IMR-90 (cell line): ENCODE data around the gene ZNF471. TPM values are rescaled to one million over a fixed set of nuclear protein-coding genes. Genes with fewer than 3 reads are reported as not detected.

Experiments used
- ATAC-seq: fragments of 200-7000 bp; cut with Tn5 transposase; 2 replicates; pipeline ENCODE4 v1.9.1; 2020; ENCODE audit warnings: low read depth, mild to moderate bottlenecking, moderate library complexity
- BruUV-seq: library from RNA; stranded (reverse); fragments of 400-500 nt; replicated peaks from 2 replicates; lab custom pipeline; 2021; lab: Mats Ljungman, UMichigan
- CTCF ChIA-PET: fragments of 300-600 bp; formaldehyde crosslinking; extraction: SDS; loops from one replicate; lab custom pipeline; 2021; ENCODE audit warnings: antibody characterized with exemption; lab: Yijun Ruan, JAX
- POLR2A ChIA-PET: fragments of 300-600 bp; sonication (Branson Sonifier 250); formaldehyde crosslinking; loops from one replicate; lab custom pipeline; 2022; ENCODE audit warnings: antibody characterized with exemption; ENCODE audit not compliant: unreplicated experiment; lab: Charles Lee
- DNase-seq: peaks from one replicate; pipeline ENCODE4 v3.0.0; 2013
- H2AFZ ChIP-seq: replicated peaks from 2 replicates; pipeline ENCODE3; 2013; ENCODE audit warnings: low read length, mild to moderate bottlenecking; ENCODE audit not compliant: poor library complexity
- H2AK5ac ChIP-seq: 2 replicates; pipeline ENCODE4 v1.6.1; 2013; ENCODE audit warnings: low read depth, low read length, inconsistent platforms
- H2AK9ac ChIP-seq: replicated peaks from 2 replicates; pipeline ENCODE3; 2013; ENCODE audit warnings: mild to moderate bottlenecking, low read depth, low read length, moderate library complexity; ENCODE audit not compliant: poor library complexity
- H2BK120ac ChIP-seq: 2 replicates; pipeline ENCODE4 v1.6.1; 2013; ENCODE audit warnings: low read depth, low read length, inconsistent platforms
- H2BK15ac ChIP-seq: 3 replicates; pipeline ENCODE4 v1.6.1; 2013; ENCODE audit warnings: low read depth, low read length, inconsistent platforms
- H2BK20ac ChIP-seq: 2 replicates; pipeline ENCODE4 v1.6.1; 2013; ENCODE audit warnings: low read depth, mild to moderate bottlenecking, inconsistent platforms, low read length, moderate library complexity
- H2BK5ac ChIP-seq: 2 replicates; pipeline ENCODE4 v1.6.1; 2013; ENCODE audit warnings: mild to moderate bottlenecking, low read depth, low read length, inconsistent platforms; ENCODE audit not compliant: poor library complexity, severe bottlenecking
- H3K14ac ChIP-seq: replicated peaks from 2 replicates; pipeline ENCODE4 v1.6.1; 2013; ENCODE audit warnings: low read depth, low read length, inconsistent platforms
- H3K18ac ChIP-seq: 2 replicates; pipeline ENCODE4 v1.6.1; 2013; ENCODE audit warnings: low read depth, low read length, control low read depth
- H3K23ac ChIP-seq: 2 replicates; pipeline ENCODE4 v1.6.1; 2013; ENCODE audit warnings: low read depth, low read length, inconsistent platforms
- H3K27ac ChIP-seq: 2 replicates; pipeline ENCODE4 v1.5.1; 2013; ENCODE audit warnings: mild to moderate bottlenecking, control low read depth, low read length; ENCODE audit not compliant: insufficient read depth
- H3K27me3 ChIP-seq: 2 replicates; pipeline ENCODE4 v1.6.1; 2013; ENCODE audit warnings: low read length; ENCODE audit not compliant: control insufficient read depth, insufficient read depth
- H3K36me3 ChIP-seq: 2 replicates; pipeline ENCODE4 v1.6.1; 2013; ENCODE audit warnings: low read length, mixed read lengths; ENCODE audit not compliant: control insufficient read depth, insufficient read depth
- H3K4ac ChIP-seq: 2 replicates; pipeline ENCODE4 v1.6.1; 2013; ENCODE audit warnings: low read depth, low read length, inconsistent platforms
- H3K4me1 ChIP-seq: 2 replicates; pipeline ENCODE4 v1.6.1; 2013; ENCODE audit warnings: low read length, mixed read lengths; ENCODE audit not compliant: control insufficient read depth, insufficient read depth
- H3K4me2 ChIP-seq: 2 replicates; pipeline ENCODE4 v1.6.1; 2013; ENCODE audit warnings: low read depth, mild to moderate bottlenecking, control low read depth, low read length, moderate library complexity
- H3K4me3 ChIP-seq: 2 replicates; pipeline ENCODE4 v1.5.1; 2013; ENCODE audit warnings: low read depth, mild to moderate bottlenecking, control low read depth, low read length, moderate library complexity; ENCODE audit not compliant: insufficient read depth
- H3K56ac ChIP-seq: 2 replicates; pipeline ENCODE4 v1.6.1; 2013; ENCODE audit warnings: low read length, inconsistent platforms; ENCODE audit not compliant: insufficient read depth; ENCODE audit errors: extremely low read depth
- H3K79me1 ChIP-seq, 2 experiments: 2 replicates each; pipeline ENCODE4 v1.6.1; 2013; ENCODE audit warnings: low read length in 2 of 2, inconsistent platforms in 1 of 2, low read depth in 1 of 2
- H3K9ac ChIP-seq: 2 replicates; pipeline ENCODE4 v1.6.1; 2013; ENCODE audit warnings: low read depth, low read length, control low read depth
- H3K9me1 ChIP-seq: 2 replicates; pipeline ENCODE4 v1.6.1; 2013; ENCODE audit warnings: low read length, inconsistent platforms; ENCODE audit not compliant: insufficient read depth
- H3K9me3 ChIP-seq: 2 replicates; pipeline ENCODE4 v1.6.1; 2013; ENCODE audit warnings: low read length; ENCODE audit not compliant: control insufficient read depth, insufficient read depth
- H4K20me1 ChIP-seq: 2 replicates; pipeline ENCODE4 v1.6.1; 2013; ENCODE audit warnings: low read length, inconsistent platforms; ENCODE audit not compliant: insufficient read depth
- H4K5ac ChIP-seq: 2 replicates; pipeline ENCODE4 v1.6.1; 2013; ENCODE audit warnings: mild to moderate bottlenecking, low read depth, low read length, control low read depth
- H4K8ac ChIP-seq, 2 experiments: 2 replicates each; pipeline ENCODE4 v1.6.1; 2013; ENCODE audit warnings: low read depth in 2 of 2, low read length in 2 of 2, control low read depth in 1 of 2, inconsistent platforms in 1 of 2
- H4K91ac ChIP-seq: 2 replicates; pipeline ENCODE4 v1.6.1; 2013; ENCODE audit warnings: low read depth, low read length, inconsistent platforms; ENCODE audit not compliant: insufficient read depth
- BHLHE40 ChIP-seq: fragments of 150-350 bp; IDR thresholded peaks from 2 replicates; pipeline ENCODE4 v1.6.1; 2016; ENCODE audit warnings: mild to moderate bottlenecking, low read depth, low read length
- CEBPB ChIP-seq: IDR thresholded peaks from 2 replicates; pipeline ENCODE4 v1.6.1; 2012; ENCODE audit warnings: low read depth, low read length, improper control_type of control experiment
- CHD1 ChIP-seq: IDR thresholded peaks from 2 replicates; pipeline ENCODE4 v1.6.1; 2012; ENCODE audit warnings: low read depth, low read length, improper control_type of control experiment
- ELK1 ChIP-seq: fragments of 150-350 bp; IDR thresholded peaks from 2 replicates; pipeline ENCODE4 v1.6.1; 2016; ENCODE audit warnings: low read depth, mild to moderate bottlenecking, low read length, moderate library complexity, borderline replicate concordance
- FOS ChIP-seq: fragments of 150-350 bp; IDR thresholded peaks from 2 replicates; pipeline ENCODE4 v1.6.1; 2016; ENCODE audit warnings: low read depth, low read length
- MAFK ChIP-seq: IDR thresholded peaks from 2 replicates; pipeline ENCODE4 v1.6.1; 2012; ENCODE audit warnings: low read depth, low read length, improper control_type of control experiment
- MAZ ChIP-seq: IDR thresholded peaks from 2 replicates; pipeline ENCODE4 v1.6.1; 2012; ENCODE audit warnings: low read depth, mild to moderate bottlenecking, low read length, improper control_type of control experiment, moderate library complexity, borderline replicate concordance
- MXI1 ChIP-seq: IDR thresholded peaks from 2 replicates; pipeline ENCODE4 v1.6.1; 2012; ENCODE audit warnings: low read depth, mild to moderate bottlenecking, low read length, moderate library complexity, borderline replicate concordance
- NFE2L2 ChIP-seq: fragments of 150-350 bp; IDR thresholded peaks from 2 replicates; pipeline ENCODE4 v1.6.1; 2016; ENCODE audit warnings: low read depth, mild to moderate bottlenecking, low read length
- POLR2A ChIP-seq: IDR thresholded peaks from 2 replicates; pipeline ENCODE4 v1.6.1; 2012; ENCODE audit warnings: mild to moderate bottlenecking, low read depth, low read length
- RAD21 ChIP-seq: IDR thresholded peaks from 2 replicates; pipeline ENCODE4 v1.6.1; 2012; ENCODE audit warnings: low read length, improper control_type of control experiment
- RCOR1 ChIP-seq: IDR thresholded peaks from 2 replicates; pipeline ENCODE4 v1.6.1; 2012; ENCODE audit warnings: mild to moderate bottlenecking, low read length, improper control_type of control experiment; ENCODE audit not compliant: insufficient replicate concordance
- RFX5 ChIP-seq: IDR thresholded peaks from 2 replicates; pipeline ENCODE4 v1.8.0; 2012; ENCODE audit warnings: low read depth, mild to moderate bottlenecking, low read length, moderate library complexity
- SMC3 ChIP-seq: fragments of 150-350 bp; IDR thresholded peaks from 2 replicates; pipeline ENCODE4 v1.6.1; 2016; ENCODE audit warnings: low read depth, mild to moderate bottlenecking, antibody characterized with exemption, low read length, moderate library complexity
- WGBS, 2 experiments: methylation state at CpG; one replicate each; pipeline versions ENCODE4 v1.1.5 to v1.1.7; 2013; ENCODE audit warnings: missing lambda C conversion rate in 2 of 2; ENCODE audit not compliant: insufficient read length in 1 of 2; ENCODE audit errors: extremely low coverage in 2 of 2; 5-methylcytosine and 5-hydroxymethylcytosine counted together
- dilution Hi-C: fragments of 300-500 bp; cut with HindIII; formaldehyde crosslinking; loops from one replicate; pipeline ENCODE4 v1.14.3; 2018; ENCODE audit warnings: low sequenced_read_pairs; ENCODE audit not compliant: unreplicated experiment
- in situ Hi-C: fragments of 300-500 bp; cut with MboI; formaldehyde crosslinking; loops from 3 replicates; pipeline ENCODE4 v1.14.3; 2019; ENCODE audit warnings: low sequenced_read_pairs, inconsistent platforms, mixed read lengths
- intact Hi-C: fragments of 100-400 bp; cut with micrococcal nuclease; formaldehyde crosslinking; loops from 2 replicates; pipeline ENCODE4 v1.10.0; 2022
- polyA plus RNA-seq, 3 experiments: library from polyadenylated mRNA; depleted of rRNA; stranded (reverse); fragments of >200 nt; gene quantifications; 2 replicates each; pipeline ENCODE4 v1.2.3, GENCODE V29; 2012; ENCODE audit warnings: low replicate concordance in 1 of 3
- total RNA-seq: library from RNA; depleted of rRNA; stranded (reverse); fragments of >200 nt; gene quantifications from 2 replicates; pipeline ENCODE4 v1.2.3, GENCODE V29; 2012
- TF ChIP-seq, protein P1 (sequence below): conservative IDR thresholded peaks from 2 replicates; pipeline ENCODE4 v1.5.1; 2012; ENCODE audit warnings: mild to moderate bottlenecking, low read depth, low read length, improper control_type of control experiment
- TF ChIP-seq, protein P2 (sequence below): fragments of 150-350 bp; IDR thresholded peaks from 2 replicates; pipeline ENCODE4 v1.6.1; 2017; ENCODE audit warnings: mild to moderate bottlenecking, antibody characterized with exemption, low read length, low read depth

Gene ZNF471
- total and polyA plus RNA-seq, 2 of the 4 experiments (the other 2 are of a cell fraction) = 2.3 to 2.5 TPM

DNA sequence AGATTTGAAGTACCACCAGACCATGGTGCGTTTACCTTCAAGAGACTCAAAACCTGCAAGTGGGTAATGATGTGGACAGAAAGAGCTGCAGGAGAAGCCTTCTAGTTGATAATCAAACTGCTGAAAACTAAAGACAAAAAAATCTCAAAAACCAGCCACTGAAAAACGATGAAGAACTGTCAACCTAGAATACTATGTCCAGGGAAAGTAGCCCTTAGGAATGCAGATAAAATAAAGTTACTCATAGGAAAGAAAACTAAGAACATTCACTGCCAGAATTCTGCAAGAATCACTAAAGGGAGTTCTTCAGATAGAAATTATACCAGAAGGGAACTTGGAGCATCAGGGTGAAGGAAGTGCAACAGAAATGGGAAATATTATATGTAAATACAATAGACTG lies 64.9 kb downstream of the ZNF471 start:
- dilution Hi-C loops = no loop called here
- no peak overlapping the region for H4K5ac ChIP-seq
- ChIA-PET CTCF (no interaction called here), POLR2A (no interaction called here)
- no peak overlapping the region for H3K14ac ChIP-seq
- no peak overlapping the region for H3K56ac ChIP-seq
- no peaks in the 10 kb centered on the region for H3K4me1 ChIP-seq
- H3K18ac ChIP-seq = no peak overlapping the region
- no peak overlapping the region for H2BK120ac ChIP-seq
- ATAC-seq (no peak), DNase-seq (no peak)
- peaks cover 73% of the 10 kb centered on the region for H3K9me3 ChIP-seq
- no peak overlapping the region for H4K91ac ChIP-seq
- H3K27ac ChIP-seq = no peak overlapping the region
- H3K79me1 ChIP-seq = peaks cover 6 to 8% of the 10 kb centered on the region in 2 experiments; a peak in 3 of 4 replicates
- H3K4me3 ChIP-seq = no peak overlapping the region
- no peaks in the 10 kb centered on the region for H3K27me3 ChIP-seq
- no CpG with 5 or more reads among the region's 2 CpGs for WGBS, 2 experiments
- no peak for TF ChIP-seq RAD21
- TF ChIP-seq RFX5 = no peak
- no peak for TF ChIP-seq SMC3
- TF ChIP-seq RCOR1 = no peak
- TF ChIP-seq ELK1 = no peak
- TF ChIP-seq FOS = no peak
- TF ChIP-seq CEBPB = no peak
- TF ChIP-seq, protein P1, sequence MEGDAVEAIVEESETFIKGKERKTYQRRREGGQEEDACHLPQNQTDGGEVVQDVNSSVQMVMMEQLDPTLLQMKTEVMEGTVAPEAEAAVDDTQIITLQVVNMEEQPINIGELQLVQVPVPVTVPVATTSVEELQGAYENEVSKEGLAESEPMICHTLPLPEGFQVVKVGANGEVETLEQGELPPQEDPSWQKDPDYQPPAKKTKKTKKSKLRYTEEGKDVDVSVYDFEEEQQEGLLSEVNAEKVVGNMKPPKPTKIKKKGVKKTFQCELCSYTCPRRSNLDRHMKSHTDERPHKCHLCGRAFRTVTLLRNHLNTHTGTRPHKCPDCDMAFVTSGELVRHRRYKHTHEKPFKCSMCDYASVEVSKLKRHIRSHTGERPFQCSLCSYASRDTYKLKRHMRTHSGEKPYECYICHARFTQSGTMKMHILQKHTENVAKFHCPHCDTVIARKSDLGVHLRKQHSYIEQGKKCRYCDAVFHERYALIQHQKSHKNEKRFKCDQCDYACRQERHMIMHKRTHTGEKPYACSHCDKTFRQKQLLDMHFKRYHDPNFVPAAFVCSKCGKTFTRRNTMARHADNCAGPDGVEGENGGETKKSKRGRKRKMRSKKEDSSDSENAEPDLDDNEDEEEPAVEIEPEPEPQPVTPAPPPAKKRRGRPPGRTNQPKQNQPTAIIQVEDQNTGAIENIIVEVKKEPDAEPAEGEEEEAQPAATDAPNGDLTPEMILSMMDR = no peak
- TF ChIP-seq, protein P2, sequence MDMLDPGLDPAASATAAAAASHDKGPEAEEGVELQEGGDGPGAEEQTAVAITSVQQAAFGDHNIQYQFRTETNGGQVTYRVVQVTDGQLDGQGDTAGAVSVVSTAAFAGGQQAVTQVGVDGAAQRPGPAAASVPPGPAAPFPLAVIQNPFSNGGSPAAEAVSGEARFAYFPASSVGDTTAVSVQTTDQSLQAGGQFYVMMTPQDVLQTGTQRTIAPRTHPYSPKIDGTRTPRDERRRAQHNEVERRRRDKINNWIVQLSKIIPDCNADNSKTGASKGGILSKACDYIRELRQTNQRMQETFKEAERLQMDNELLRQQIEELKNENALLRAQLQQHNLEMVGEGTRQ = no peak
- TF ChIP-seq CHD1 = no peak
- TF ChIP-seq NFE2L2 = no peak
- TF ChIP-seq MXI1 = no peak
- no peak for TF ChIP-seq POLR2A
- no peak for TF ChIP-seq BHLHE40
- no peak for TF ChIP-seq MAZ
- no peak for TF ChIP-seq MAFK
- intact Hi-C loops = no loop called here
- H3K9me1 ChIP-seq = no peaks in the 10 kb centered on the region
- H3K9ac ChIP-seq = no peak overlapping the region
- H2AK9ac ChIP-seq = no peak overlapping the region
- no peak overlapping the region for H3K23ac ChIP-seq
- no peak overlapping the region for H2BK5ac ChIP-seq
- BruUV-seq = no TSS peak
- H3K4me2 ChIP-seq = no peak overlapping the region
- H2BK20ac ChIP-seq = no peak overlapping the region
- H3K4ac ChIP-seq = no peak overlapping the region
- H2AK5ac ChIP-seq = no peak overlapping the region
- no peaks in the 10 kb centered on the region for H4K20me1 ChIP-seq
- no peak overlapping the region for H2BK15ac ChIP-seq
- H2AFZ ChIP-seq = no peak overlapping the region
- no peak overlapping the region for H4K8ac ChIP-seq
- peaks cover 38% of the 10 kb centered on the region for H3K36me3 ChIP-seq
- in situ Hi-C loops = no loop called here
